GM12878 (cell line): ENCODE results near the gene ANAPC5. TPM values are rescaled to one million over a fixed set of nuclear protein-coding genes. Genes with fewer than 3 reads are reported as not detected.

Experiments
- CREB1 ChIP-seq: IDR thresholded peaks from 2 replicates; pipeline ENCODE4 v1.6.1; 2012; ENCODE audit warnings: low read depth, mild to moderate bottlenecking, inconsistent platforms
- KLF5 ChIP-seq: fragments of 450-650 bp; IDR thresholded peaks from 2 replicates; pipeline ENCODE4 v1.6.1; 2014; ENCODE audit warnings: mild to moderate bottlenecking; ENCODE audit not compliant: partially characterized antibody
- PAX8 ChIP-seq: fragments of 450-650 bp; IDR thresholded peaks from 2 replicates; pipeline ENCODE4 v1.6.1; 2017; ENCODE audit warnings: mild to moderate bottlenecking, moderate library complexity
- POU2F2 ChIP-seq: IDR thresholded peaks from 3 replicates; pipeline ENCODE4 v1.6.1; 2011; ENCODE audit warnings: low read depth, mild to moderate bottlenecking, low read length, borderline replicate concordance
- RB1 ChIP-seq: fragments of 450-650 bp; formaldehyde crosslinking; IDR thresholded peaks from 2 replicates; pipeline ENCODE4 v1.6.1; 2017; ENCODE audit warnings: mild to moderate bottlenecking, borderline replicate concordance
- RCOR1 ChIP-seq: conservative IDR thresholded peaks from 2 replicates; pipeline ENCODE4 v1.6.1; 2012; ENCODE audit warnings: low read depth, low read length, improper control_type of control experiment
- RELB ChIP-seq: fragments of 450-650 bp; IDR thresholded peaks from 2 replicates; pipeline ENCODE4 v1.6.1; 2017; ENCODE audit warnings: low read depth, mild to moderate bottlenecking, moderate library complexity
- SIX5 ChIP-seq: IDR thresholded peaks from 2 replicates; pipeline ENCODE4 v1.6.1; 2011; ENCODE audit warnings: mild to moderate bottlenecking, low read depth, low read length, moderate library complexity; ENCODE audit not compliant: severe bottlenecking
- SP1 ChIP-seq: IDR thresholded peaks from one replicate; pipeline ENCODE4 v1.6.1; 2011; ENCODE audit warnings: low read depth, low read length
- SPI1 ChIP-seq: IDR thresholded peaks from 2 replicates; pipeline ENCODE4 v1.6.1; 2011; ENCODE audit warnings: low read depth, mild to moderate bottlenecking, low read length, moderate library complexity, borderline replicate concordance; ENCODE audit not compliant: insufficient read depth
- USF2 ChIP-seq: IDR thresholded peaks from 2 replicates; pipeline ENCODE4 v1.6.1; 2011; ENCODE audit warnings: low read depth, low read length, improper control_type of control experiment, borderline replicate concordance
- ZNF217 ChIP-seq: fragments of 450-650 bp; IDR thresholded peaks from 2 replicates; pipeline ENCODE4 v1.6.1; 2017; ENCODE audit warnings: antibody characterized with exemption, mild to moderate bottlenecking
- polyA plus RNA-seq, 11 experiments: library from polyadenylated mRNA; depleted of rRNA in 4 of 11; unstranded in 6 of 11; stranded (reverse) in 5 of 11; fragments of >200 nt; fragmentation: Nextera tagmentation in 4 of 11; fragmentation: Illumina TruSeq in 1 of 11; extraction: Ambion mirVana in 4 of 11; extraction: Trizol in 1 of 11; gene quantifications; 1 replicate in 1 of 11; 2 replicates in 10 of 11; pipeline versions ENCODE4 v1.2.1 to v1.2.3, GENCODE V29; 2011 to 2016; ENCODE audit warnings: inconsistent platforms in 2 of 11, missing spikeins in 2 of 11, low read depth in 1 of 11
- total RNA-seq, 4 experiments: library from RNA; depleted of rRNA in 3 of 4; stranded (reverse); fragments of >200 nt in 3 of 4; fragmentation: Illumina TruSeq in 1 of 4; extraction: Trizol in 1 of 4; gene quantifications; 2 replicates each; pipeline versions ENCODE4 v1.2.1 to v1.2.3, GENCODE V29; 2013 to 2021
- TF ChIP-seq, protein P1 (sequence below): fragments of 450-650 bp; IDR thresholded peaks from 2 replicates; pipeline ENCODE4 v1.6.1; 2016; ENCODE audit warnings: mild to moderate bottlenecking, moderate library complexity, borderline replicate concordance
- TF ChIP-seq, protein P2 (sequence below): IDR thresholded peaks from 2 replicates; pipeline ENCODE4 v1.6.1; 2012; ENCODE audit warnings: mild to moderate bottlenecking, low read depth, low read length
- TF ChIP-seq, protein P3 (sequence below): fragments of 450-650 bp; IDR thresholded peaks from 2 replicates; pipeline ENCODE4 v1.6.1; 2017; ENCODE audit warnings: borderline replicate concordance

ANAPC5 gene
- total and polyA plus RNA-seq, 10 of the 15 experiments (the other 5 are each of a cell fraction or from before 2014, with no cell fraction given) = 102 to 227 (median 166) TPM

- TF ChIP-seq, protein P1, sequence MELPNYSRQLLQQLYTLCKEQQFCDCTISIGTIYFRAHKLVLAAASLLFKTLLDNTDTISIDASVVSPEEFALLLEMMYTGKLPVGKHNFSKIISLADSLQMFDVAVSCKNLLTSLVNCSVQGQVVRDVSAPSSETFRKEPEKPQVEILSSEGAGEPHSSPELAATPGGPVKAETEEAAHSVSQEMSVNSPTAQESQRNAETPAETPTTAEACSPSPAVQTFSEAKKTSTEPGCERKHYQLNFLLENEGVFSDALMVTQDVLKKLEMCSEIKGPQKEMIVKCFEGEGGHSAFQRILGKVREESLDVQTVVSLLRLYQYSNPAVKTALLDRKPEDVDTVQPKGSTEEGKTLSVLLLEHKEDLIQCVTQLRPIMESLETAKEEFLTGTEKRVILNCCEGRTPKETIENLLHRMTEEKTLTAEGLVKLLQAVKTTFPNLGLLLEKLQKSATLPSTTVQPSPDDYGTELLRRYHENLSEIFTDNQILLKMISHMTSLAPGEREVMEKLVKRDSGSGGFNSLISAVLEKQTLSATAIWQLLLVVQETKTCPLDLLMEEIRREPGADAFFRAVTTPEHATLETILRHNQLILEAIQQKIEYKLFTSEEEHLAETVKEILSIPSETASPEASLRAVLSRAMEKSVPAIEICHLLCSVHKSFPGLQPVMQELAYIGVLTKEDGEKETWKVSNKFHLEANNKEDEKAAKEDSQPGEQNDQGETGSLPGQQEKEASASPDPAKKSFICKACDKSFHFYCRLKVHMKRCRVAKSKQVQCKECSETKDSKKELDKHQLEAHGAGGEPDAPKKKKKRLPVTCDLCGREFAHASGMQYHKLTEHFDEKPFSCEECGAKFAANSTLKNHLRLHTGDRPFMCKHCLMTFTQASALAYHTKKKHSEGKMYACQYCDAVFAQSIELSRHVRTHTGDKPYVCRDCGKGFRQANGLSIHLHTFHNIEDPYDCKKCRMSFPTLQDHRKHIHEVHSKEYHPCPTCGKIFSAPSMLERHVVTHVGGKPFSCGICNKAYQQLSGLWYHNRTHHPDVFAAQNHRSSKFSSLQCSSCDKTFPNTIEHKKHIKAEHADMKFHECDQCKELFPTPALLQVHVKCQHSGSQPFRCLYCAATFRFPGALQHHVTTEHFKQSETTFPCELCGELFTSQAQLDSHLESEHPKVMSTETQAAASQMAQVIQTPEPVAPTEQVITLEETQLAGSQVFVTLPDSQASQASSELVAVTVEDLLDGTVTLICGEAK = peak; percentile 98
- no peak for TF ChIP-seq ZNF217
- TF ChIP-seq USF2 = peak; percentile 92
- peak; percentile 74 for TF ChIP-seq SIX5
- TF ChIP-seq POU2F2 = peak; percentile 85; the same call in 2 of the 3 replicates
- peak; percentile 66; the same call in 1 of the 2 replicates for TF ChIP-seq RB1
- TF ChIP-seq PAX8 = no peak
- TF ChIP-seq SPI1 = peak; percentile 32; the same call in 1 of the 2 replicates
- peak; percentile 93 for TF ChIP-seq RELB
- peak; percentile 54 for TF ChIP-seq KLF5
- TF ChIP-seq SP1 = peak; percentile 95
- TF ChIP-seq, protein P2, sequence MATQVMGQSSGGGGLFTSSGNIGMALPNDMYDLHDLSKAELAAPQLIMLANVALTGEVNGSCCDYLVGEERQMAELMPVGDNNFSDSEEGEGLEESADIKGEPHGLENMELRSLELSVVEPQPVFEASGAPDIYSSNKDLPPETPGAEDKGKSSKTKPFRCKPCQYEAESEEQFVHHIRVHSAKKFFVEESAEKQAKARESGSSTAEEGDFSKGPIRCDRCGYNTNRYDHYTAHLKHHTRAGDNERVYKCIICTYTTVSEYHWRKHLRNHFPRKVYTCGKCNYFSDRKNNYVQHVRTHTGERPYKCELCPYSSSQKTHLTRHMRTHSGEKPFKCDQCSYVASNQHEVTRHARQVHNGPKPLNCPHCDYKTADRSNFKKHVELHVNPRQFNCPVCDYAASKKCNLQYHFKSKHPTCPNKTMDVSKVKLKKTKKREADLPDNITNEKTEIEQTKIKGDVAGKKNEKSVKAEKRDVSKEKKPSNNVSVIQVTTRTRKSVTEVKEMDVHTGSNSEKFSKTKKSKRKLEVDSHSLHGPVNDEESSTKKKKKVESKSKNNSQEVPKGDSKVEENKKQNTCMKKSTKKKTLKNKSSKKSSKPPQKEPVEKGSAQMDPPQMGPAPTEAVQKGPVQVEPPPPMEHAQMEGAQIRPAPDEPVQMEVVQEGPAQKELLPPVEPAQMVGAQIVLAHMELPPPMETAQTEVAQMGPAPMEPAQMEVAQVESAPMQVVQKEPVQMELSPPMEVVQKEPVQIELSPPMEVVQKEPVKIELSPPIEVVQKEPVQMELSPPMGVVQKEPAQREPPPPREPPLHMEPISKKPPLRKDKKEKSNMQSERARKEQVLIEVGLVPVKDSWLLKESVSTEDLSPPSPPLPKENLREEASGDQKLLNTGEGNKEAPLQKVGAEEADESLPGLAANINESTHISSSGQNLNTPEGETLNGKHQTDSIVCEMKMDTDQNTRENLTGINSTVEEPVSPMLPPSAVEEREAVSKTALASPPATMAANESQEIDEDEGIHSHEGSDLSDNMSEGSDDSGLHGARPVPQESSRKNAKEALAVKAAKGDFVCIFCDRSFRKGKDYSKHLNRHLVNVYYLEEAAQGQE = no peak
- TF ChIP-seq CREB1 = peak; percentile 93
- TF ChIP-seq, protein P3, sequence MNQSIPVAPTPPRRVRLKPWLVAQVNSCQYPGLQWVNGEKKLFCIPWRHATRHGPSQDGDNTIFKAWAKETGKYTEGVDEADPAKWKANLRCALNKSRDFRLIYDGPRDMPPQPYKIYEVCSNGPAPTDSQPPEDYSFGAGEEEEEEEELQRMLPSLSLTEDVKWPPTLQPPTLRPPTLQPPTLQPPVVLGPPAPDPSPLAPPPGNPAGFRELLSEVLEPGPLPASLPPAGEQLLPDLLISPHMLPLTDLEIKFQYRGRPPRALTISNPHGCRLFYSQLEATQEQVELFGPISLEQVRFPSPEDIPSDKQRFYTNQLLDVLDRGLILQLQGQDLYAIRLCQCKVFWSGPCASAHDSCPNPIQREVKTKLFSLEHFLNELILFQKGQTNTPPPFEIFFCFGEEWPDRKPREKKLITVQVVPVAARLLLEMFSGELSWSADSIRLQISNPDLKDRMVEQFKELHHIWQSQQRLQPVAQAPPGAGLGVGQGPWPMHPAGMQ = peak; percentile 73
- 0 out of 2 replicates have a peak, but pooled peaks have one; percentile 85 for TF ChIP-seq RCOR1
Observed at GRCh38 chr12:121351820-121352681, at the start of gene ANAPC5 (continued).
